ENCODE data around the gene SPHK2.
"Not testable (repeated sequence)": the region's sequence is repeated elsewhere in the genome, so short reads cannot be mapped to it uniquely, and the experiment has no call there.

The SPHK2 gene

GRCh38 chr19:48618916-48619691 lies at the start of gene SPHK2, which contains the start of gene RPL18:
SPHK2 (plus strand) TSS chr19:48619506; CDS start chr19:48620515, 1,009 bp downstream.
RPL18 (minus strand) TSS chr19:48619178; CDS start chr19:48619143, 35 bp downstream.
- DNase-seq (ENCODE audit: insufficient read length, low spot score) (peak; percentile 97), FAIRE-seq (peak; percentile 96)

GRCh38 chr19:48569814-48570213 lies 49.5 kb upstream of the SPHK2 start:
- no peak for FAIRE-seq
- DNase-seq (ENCODE audit: insufficient read length, low spot score), result no peak

GRCh38 chr19:48571378-48572162 lies 47.7 kb upstream of the SPHK2 start:
- DNase-seq (ENCODE audit: insufficient read length, low spot score), result no peak
- FAIRE-seq, result no peak

GRCh38 chr19:48573163-48573505 lies 46.2 kb upstream of the SPHK2 start:
- DNase-seq (ENCODE audit: insufficient read length, low spot score), result no peak
- no peak for FAIRE-seq

- no peak for DNase-seq (ENCODE audit: insufficient read length, low spot score)
- FAIRE-seq, result no peak
Measured at GRCh38 chr19:48575931-48576622, 43.2 kb upstream of the SPHK2 start.

- not testable (repeated sequence) for DNase-seq (ENCODE audit: insufficient read length, low spot score); FAIRE-seq
Measured at GRCh38 chr19:48577908-48578307, 41.4 kb upstream of the SPHK2 start.

GRCh38 chr19:48578891-48579290 lies 40.4 kb upstream of the SPHK2 start:
- DNase-seq (ENCODE audit: insufficient read length, low spot score), result no peak
- no peak for FAIRE-seq

GRCh38 chr19:48582168-48582567 lies 37.1 kb upstream of the SPHK2 start:
- no peak for FAIRE-seq
- DNase-seq (ENCODE audit: insufficient read length, low spot score), result no peak

GRCh38 chr19:48587387-48587786 lies 31.9 kb upstream of the SPHK2 start:
- FAIRE-seq (no peak), DNase-seq (ENCODE audit: insufficient read length, low spot score) (no peak)

GRCh38 chr19:48588670-48589401 lies 30.5 kb upstream of the SPHK2 start:
- FAIRE-seq (peak; percentile 23), DNase-seq (ENCODE audit: insufficient read length, low spot score) (peak; percentile 82)

GRCh38 chr19:48591021-48591420 lies 28.3 kb upstream of the SPHK2 start:
- no peak for FAIRE-seq
- DNase-seq (ENCODE audit: insufficient read length, low spot score), result no peak

GRCh38 chr19:48595171-48595570 lies 24.1 kb upstream of the SPHK2 start:
- FAIRE-seq (no peak), DNase-seq (ENCODE audit: insufficient read length, low spot score) (no peak)

- no peak for FAIRE-seq
- no peak for DNase-seq (ENCODE audit: insufficient read length, low spot score)
Measured at GRCh38 chr19:48595833-48596232, 23.5 kb upstream of the SPHK2 start.

GRCh38 chr19:48596237-48596636 lies 23.1 kb upstream of the SPHK2 start:
- FAIRE-seq (no peak), DNase-seq (ENCODE audit: insufficient read length, low spot score) (no peak)

GRCh38 chr19:48596679-48597465 lies 22.4 kb upstream of the SPHK2 start:
- FAIRE-seq (no peak), DNase-seq (ENCODE audit: insufficient read length, low spot score) (no peak)

- FAIRE-seq (no peak), DNase-seq (ENCODE audit: insufficient read length, low spot score) (no peak)
Measured at GRCh38 chr19:48598996-48599700, 20.2 kb upstream of the SPHK2 start.

- no peak for FAIRE-seq
- no peak for DNase-seq (ENCODE audit: insufficient read length, low spot score)
Measured at GRCh38 chr19:48600679-48601417, 18.5 kb upstream of the SPHK2 start.

GRCh38 chr19:48603001-48603400 lies 16.3 kb upstream of the SPHK2 start:
- DNase-seq (ENCODE audit: insufficient read length, low spot score), result no peak
- no peak for FAIRE-seq

GRCh38 chr19:48603449-48603848 lies 15.9 kb upstream of the SPHK2 start:
- DNase-seq (ENCODE audit: insufficient read length, low spot score), result no peak
- no peak for FAIRE-seq

Data from GM19239 (cell line).